GM18511 (cell line): ENCODE results near the gene SDCBP2.
"Not testable (repeated sequence)": the region's sequence is repeated elsewhere in the genome, so short reads cannot be mapped to it uniquely, and the experiment has no call there.

Experiments used
- ATAC-seq: cut with Tn5 transposase; IDR thresholded peaks from one replicate; pipeline ENCODE4 v1.9.1; 2021; ENCODE audit warnings: mild to moderate bottlenecking, moderate library complexity; ENCODE audit not compliant: unreplicated experiment

Gene SDCBP2

DNA sequence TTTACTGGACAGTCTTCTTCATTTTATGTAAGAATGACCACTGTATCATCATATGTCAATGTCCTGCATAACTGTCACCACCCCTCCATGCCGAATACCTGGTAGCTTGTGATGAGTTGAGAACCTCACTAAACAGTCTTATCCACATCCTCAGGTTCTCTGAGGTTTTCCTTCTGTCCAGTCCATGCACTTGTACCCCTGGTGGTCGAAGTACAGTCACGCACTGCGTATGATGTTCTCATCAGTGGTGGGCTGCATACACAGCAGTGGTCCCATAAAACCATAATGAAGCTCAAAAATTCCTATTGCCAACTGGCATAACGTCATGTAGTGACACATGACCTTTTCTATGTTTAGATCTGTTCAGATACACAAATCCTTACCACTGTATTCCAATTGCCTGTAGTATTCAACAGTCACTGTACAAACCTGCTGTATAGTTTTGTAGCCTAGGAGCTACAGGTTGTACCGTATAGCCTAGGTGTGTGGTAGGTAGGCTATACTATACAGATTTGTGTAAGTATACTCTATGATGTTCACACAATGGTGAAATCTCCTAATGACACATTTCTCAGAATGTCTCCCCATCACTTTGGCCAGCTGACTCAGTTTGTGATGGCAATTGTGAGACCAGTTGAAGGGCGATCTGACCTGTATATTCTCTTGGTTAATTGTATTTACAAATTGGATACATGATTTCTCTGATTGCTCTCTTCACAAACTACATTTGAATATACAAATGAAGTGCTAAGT lies 31.3 kb upstream of the SDCBP2 start:
- ATAC-seq = no peak

DNA sequence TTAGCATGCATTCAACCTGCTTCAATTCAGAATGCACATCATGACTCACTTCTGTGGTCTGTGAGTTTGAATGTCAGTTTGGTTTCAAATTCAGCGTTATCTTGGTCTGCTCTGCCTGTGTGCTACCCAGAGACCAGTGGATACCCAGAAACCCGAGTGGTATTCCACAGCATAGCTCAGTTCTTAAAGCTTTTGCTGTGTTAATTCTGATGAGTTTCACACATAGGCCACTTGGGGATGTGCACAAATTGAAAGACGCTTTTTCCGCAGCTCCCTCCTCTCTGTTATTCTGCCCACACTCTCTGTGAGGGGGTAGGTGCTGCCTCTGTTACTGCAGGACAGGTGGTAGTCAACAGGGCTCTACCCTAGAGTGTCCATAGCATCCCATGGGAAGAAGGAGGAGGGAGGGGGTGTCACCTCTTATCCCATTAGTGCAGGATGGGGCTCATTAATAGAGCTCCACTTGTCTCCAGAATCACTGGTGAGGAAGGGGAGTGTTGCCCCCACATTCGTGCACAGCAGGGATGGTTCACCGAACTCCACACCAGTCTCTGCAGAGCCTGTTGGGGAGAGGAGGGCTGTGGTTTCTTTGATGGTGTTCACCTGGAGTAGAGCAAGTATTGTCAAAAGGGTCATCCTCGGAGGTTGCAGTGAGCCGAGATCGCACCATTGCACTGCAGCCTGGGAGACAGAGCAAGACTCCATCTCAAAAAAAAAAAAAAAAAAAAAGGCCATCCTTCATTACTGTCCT lies 29.2 kb upstream of the SDCBP2 start:
- ATAC-seq = no peak

GRCh38 chr20:1353956-1354355 lies 25.0 kb upstream of the SDCBP2 start:
- no peak for ATAC-seq

- ATAC-seq = no peak
These were observed 17.5 kb upstream of the SDCBP2 start for GRCh38 chr20:1346315-1346969.

GRCh38 chr20:1345756-1346093 lies 16.8 kb upstream of the SDCBP2 start:
- no peak for ATAC-seq

DNA sequence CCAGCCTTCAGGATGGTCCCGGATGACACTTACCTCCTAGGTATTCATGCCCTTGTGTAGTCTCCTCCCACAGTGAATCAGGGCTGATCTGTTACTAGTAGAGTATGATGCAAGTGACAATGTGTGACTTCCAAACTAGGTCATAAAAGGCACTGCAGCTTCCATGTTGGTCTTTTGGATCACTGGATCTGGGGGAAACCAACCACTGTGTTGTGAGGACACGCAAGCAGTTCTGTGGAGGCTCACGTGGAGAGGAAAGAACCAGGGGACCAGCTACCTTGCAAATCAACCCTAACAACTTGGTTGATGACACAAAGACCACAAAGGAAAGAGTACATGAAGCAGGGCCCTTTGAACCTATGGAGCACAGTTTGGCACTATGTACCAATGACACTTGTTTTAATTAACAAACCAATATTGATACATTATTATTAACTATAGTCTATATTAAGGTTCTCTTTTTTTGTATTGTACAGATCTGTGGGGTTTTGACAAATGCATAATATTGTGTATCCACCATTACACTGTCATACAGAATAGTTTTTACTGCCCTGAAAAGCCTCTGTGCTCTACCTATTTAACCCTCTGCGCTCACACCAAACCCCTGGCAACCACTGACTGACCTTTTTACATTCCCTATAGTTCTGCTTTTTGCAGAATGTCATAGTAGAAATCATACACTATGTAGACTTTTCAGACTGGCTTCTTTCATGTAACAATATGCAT lies 16.3 kb upstream of the SDCBP2 start:
- ATAC-seq = no peak

- not testable (repeated sequence) for ATAC-seq
These were observed 14.6 kb upstream of the SDCBP2 start for GRCh38 chr20:1343446-1344124.

DNA sequence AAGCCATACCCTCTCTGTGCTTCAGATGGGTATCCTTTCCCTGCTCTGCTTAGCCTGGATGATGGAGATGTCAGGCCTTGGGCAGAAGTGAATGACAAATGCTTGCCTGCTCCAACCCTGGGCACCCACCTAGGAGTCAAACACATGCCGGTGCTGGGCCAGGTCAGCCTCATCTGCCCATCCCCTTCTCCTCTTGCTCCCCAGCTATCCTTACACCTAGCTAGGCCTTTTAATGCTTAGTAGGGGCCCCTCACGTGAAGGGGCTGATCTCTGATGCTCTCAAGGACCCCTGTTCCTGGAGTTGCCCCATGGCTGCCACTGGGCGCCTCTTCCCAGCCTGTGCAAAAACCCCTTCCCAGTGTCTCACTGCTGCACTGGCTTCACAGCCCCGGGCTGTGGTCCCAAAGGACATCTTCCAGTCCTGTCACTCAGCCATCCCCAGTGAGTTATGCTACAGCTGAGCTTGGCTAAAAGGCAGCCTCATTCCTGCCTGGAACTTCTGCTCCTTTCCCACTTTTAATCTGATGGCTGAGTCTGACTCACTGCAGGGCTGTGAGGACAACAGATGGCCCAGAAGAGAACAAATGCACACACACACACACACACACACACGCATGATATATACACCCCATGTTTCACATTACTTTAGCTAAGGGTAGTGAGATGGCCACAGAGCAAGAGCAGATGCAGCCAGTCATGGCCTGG lies 12.8 kb upstream of the SDCBP2 start:
- ATAC-seq = no peak

DNA sequence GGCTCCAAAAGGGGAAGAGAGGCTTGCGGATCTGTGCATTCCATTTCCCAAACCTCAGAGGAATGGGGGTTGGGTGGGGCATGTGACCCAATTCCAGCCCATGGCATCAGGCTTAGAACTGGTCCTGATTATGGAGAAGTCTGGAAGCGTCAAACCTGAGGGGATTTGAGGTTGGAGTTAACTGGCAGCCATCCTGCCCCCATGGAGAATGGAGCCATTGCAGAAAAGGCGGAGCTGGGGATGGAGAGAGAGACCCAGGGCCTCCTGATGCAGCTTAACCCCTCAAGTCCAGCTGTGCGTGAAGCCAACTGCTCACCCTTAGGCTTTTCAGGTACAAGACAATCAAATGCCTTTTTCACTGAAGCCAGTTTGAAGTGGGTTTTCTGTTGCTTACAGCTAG lies 9.9 kb upstream of the SDCBP2 start:
- no peak for ATAC-seq

- no peak for ATAC-seq
These were observed 9.2 kb upstream of the SDCBP2 start for GRCh38 chr20:1338096-1338495.

DNA sequence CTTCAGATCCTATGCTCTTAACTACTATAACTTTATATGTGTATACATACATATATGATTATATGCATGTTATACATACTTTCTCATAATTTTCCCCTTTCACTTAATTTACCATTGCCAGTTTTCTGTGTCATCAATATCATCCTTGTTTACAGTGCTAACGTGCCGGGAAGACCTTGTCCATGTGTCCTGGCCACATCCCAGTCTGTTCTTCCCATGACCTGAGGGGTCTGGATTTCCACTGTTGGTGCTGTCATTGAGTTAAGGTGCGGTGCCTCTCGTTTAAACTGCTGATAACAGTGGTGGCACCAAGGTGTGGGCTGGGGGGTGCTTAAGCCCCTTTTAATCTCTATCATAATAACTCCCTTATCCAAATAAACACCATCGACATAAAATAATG lies 8.5 kb upstream of the SDCBP2 start:
- ATAC-seq = no peak

DNA sequence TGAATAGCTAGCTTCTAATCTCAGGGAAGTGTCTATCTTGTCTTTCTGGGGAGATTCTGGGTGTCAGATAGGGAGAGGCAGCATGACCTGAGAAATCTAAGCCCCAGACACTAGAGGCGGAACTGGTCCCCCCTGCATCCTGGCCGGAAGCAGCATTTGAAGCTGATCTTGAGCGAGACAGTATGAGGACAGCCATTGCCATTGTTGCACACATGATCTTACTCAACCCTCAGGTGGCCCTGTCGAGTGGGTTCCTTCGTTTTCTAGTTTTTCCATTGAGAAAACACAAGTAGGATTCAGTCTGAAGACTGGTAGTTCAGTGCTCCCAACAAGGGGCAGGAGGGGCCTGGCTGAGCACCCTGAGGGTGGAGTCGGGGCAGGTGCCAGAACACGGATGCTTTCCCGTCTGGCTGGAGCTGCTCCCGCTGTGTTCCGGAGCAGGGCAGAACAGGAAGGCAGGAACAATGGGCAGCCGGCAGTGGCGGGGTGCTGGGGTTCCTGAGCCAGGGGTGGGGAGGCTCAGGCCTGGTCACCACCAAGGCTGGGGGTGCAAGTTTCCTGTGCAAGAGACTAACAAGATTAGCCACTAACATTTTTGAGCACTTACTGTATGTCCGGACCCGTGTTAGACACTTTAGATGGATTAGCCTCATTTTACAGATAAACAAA lies 7.9 kb upstream of the SDCBP2 start:
- ATAC-seq = no peak

- ATAC-seq = no peak
These were observed 7.2 kb upstream of the SDCBP2 start for GRCh38 chr20:1335961-1336698.

DNA sequence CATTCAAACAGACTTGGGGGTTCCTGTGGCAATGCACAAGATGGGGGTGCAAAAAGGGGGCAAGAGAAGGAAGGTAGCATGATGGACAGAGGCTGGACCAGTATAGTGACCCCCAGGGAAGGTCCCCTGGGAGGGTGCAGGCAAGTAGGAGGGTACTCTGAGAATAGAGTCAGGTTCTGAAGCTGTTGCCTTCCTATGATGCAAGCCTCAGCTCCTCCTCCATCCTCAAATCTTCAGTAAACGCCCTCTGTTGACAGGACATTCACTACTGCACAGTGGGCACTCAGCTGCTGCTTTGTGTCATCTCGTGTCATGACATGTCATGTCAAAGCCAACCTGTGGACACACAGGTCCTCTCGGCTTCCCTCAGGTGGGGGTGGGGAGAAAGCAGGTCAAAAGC lies 5.8 kb upstream of the SDCBP2 start:
- ATAC-seq = no peak

GRCh38 chr20:1334370-1334731 lies 5.4 kb upstream of the SDCBP2 start:
- no peak for ATAC-seq

GRCh38 chr20:1333462-1334369 lies 4.8 kb upstream of the SDCBP2 start:
- ATAC-seq = no peak

GRCh38 chr20:1332749-1333300 lies 3.9 kb upstream of the SDCBP2 start:
- no peak for ATAC-seq
